Sigmoid colon (tissue), 7 donors: ENCODE data around the gene MYMX. TPM values are rescaled to one million over a fixed set of nuclear protein-coding genes. Genes with fewer than 3 reads are reported as not detected.
A peak's percentile ranks its signal among the peaks of the same experiment; 100 is the strongest.

Experiments used
- DNase-seq: peaks from one replicate; pipeline ENCODE4 v3.0.0-alpha.2; 2019
- H3K27ac ChIP-seq, 4 donors: fragments of 200-600 bp; sonication (generic); one replicate each; pipeline ENCODE4 v1.5.1; 2016 to 2019; ENCODE audit warnings: mild to moderate bottlenecking in 1 of 4
- H3K27me3 ChIP-seq, 3 donors: fragments of 200-600 bp; sonication (generic); one replicate each; pipeline ENCODE4 v1.5.1; 2019; ENCODE audit warnings: mild to moderate bottlenecking in 1 of 3
- H3K36me3 ChIP-seq, 4 donors: fragments of 200-600 bp; sonication (generic); one replicate each; pipeline ENCODE4 v1.5.1; 2016 to 2019
- H3K4me1 ChIP-seq, 4 donors: fragments of 200-600 bp; sonication (generic); one replicate each; pipeline ENCODE4 v1.5.1; 2017 to 2019
- H3K4me3 ChIP-seq, 4 donors: fragments of 200-600 bp; sonication (generic); one replicate each; pipeline ENCODE4 v1.5.1; 2017 to 2019; ENCODE audit warnings: mild to moderate bottlenecking in 2 of 4, moderate library complexity in 1 of 4
- H3K9me3 ChIP-seq, 4 donors: fragments of 200-600 bp in 3 of 4; sonication (generic) in 3 of 4; one replicate each; pipeline versions ENCODE4 v1.5.1 to v1.6.1; 2013 to 2019
- EP300 ChIP-seq, 4 donors: sonication (generic); formaldehyde crosslinking; IDR thresholded peaks; one replicate each; pipeline ENCODE4 v1.6.1; 2017; ENCODE audit warnings: antibody characterized with exemption in 4 of 4
- POLR2A ChIP-seq, 2 donors: fragments of 450-650 bp; IDR thresholded peaks; one replicate each; pipeline ENCODE4 v1.6.1; 2016; ENCODE audit warnings: antibody characterized with exemption in 2 of 2, mild to moderate bottlenecking in 2 of 2, moderate library complexity in 2 of 2
- POLR2AphosphoS5 ChIP-seq, 4 donors: sonication (generic); formaldehyde crosslinking; IDR thresholded peaks; one replicate each; pipeline ENCODE4 v1.6.1; 2017; ENCODE audit warnings: antibody characterized with exemption in 4 of 4
- WGBS, 2 donors: extraction: QIAGEN DNeasy Blood & Tissue Kit; methylation state at CpG; one replicate each; pipeline ENCODE4 v1.1.7; 2013; 5-methylcytosine and 5-hydroxymethylcytosine counted together
- intact Hi-C: fragments of 100-400 bp; cut with DNase I; formaldehyde crosslinking; loops from one replicate; pipeline ENCODE4 v1.15.1; 2023
- polyA plus RNA-seq, 3 donors: library from polyadenylated mRNA; stranded (reverse); fragments of 200-250 nt; gene quantifications; one replicate each; pipeline ENCODE4 v1.2.3, GENCODE V29; 2013
- total RNA-seq, 4 donors: library from RNA; depleted of rRNA; stranded (reverse); fragments of >200 nt; gene quantifications; one replicate each; pipeline ENCODE4 v1.1.0, GENCODE V29; 2016
- TF ChIP-seq, protein P1 (sequence below), 4 experiments: fragments of 450-650 bp in 3 of 4; fragments of 200-600 bp in 1 of 4; IDR thresholded peaks; one replicate each; pipeline ENCODE4 v1.5.1; 2016 to 2019; ENCODE audit warnings: antibody characterized with exemption in 4 of 4, mild to moderate bottlenecking in 3 of 4, moderate library complexity in 2 of 4
- donor health status: healthy with polysubstance abuse.
- donor health status: Bipolar disorder and iron deficiency.
- donor health status: healthy.

MYMX gene
- total and polyA plus RNA-seq, 7 donors: 0.28 TPM; not detected in 6

DNA sequence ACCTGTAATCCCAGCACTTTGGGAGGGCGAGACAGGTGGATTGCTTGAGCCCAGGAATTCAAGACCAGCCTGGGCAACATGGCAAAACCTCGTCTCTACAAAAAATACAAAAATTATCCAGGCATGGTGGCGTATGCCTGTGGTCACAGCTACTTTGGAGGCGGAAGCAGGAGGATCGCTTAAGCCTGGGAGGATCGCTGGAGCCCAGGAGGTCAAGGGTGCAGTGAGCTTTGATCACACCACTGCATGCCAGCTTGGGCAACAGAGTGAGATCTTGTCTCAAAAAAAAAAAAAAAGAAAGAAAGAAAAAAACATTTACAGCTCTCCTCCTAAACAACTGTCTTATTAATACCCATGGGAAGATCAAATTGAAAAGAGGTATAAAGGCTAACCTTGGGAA lies 8.8 kb upstream of the MYMX start:
- TF ChIP-seq EP300 (IDR thresholded peaks at IDR 0.05) (no peak), POLR2AphosphoS5 (IDR thresholded peaks at IDR 0.05) (no peak), POLR2A (IDR thresholded peaks at IDR 0.05) (no peak)
- TF ChIP-seq, protein P1, sequence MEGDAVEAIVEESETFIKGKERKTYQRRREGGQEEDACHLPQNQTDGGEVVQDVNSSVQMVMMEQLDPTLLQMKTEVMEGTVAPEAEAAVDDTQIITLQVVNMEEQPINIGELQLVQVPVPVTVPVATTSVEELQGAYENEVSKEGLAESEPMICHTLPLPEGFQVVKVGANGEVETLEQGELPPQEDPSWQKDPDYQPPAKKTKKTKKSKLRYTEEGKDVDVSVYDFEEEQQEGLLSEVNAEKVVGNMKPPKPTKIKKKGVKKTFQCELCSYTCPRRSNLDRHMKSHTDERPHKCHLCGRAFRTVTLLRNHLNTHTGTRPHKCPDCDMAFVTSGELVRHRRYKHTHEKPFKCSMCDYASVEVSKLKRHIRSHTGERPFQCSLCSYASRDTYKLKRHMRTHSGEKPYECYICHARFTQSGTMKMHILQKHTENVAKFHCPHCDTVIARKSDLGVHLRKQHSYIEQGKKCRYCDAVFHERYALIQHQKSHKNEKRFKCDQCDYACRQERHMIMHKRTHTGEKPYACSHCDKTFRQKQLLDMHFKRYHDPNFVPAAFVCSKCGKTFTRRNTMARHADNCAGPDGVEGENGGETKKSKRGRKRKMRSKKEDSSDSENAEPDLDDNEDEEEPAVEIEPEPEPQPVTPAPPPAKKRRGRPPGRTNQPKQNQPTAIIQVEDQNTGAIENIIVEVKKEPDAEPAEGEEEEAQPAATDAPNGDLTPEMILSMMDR (IDR thresholded peaks at IDR 0.05): no peak
- no peak overlapping the region for H3K4me3 ChIP-seq

DNA sequence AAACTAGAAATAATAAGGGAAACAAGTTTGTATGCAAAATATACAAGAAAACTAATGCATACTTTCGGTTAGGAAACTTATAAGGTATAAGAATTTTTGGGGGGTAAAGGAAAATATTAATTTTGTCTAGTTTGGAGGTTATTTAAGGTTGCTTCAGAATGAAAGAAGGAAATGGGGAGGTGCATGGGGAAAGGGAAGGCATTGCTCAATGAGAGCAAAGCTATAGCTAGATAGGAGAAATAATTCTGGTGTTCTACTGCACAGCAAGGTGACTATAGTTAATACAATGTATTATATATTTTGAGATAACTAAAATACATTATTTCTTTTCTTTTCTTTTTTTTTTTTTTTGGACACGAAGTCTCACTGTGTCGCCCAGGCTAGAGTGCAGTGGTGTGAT lies 5.4 kb upstream of the MYMX start:
- no peak overlapping the region for H3K27ac ChIP-seq
- H3K9me3 ChIP-seq: no peaks in the 10 kb centered on the region
- no peak for DNase-seq
- H3K36me3 ChIP-seq: no peaks in the 10 kb centered on the region
- intact Hi-C loops: no loop called here
- peaks cover 0 to 5% (median under 1%) of the 10 kb centered on the region in 4 donors for H3K4me1 ChIP-seq
- TF ChIP-seq EP300 (IDR thresholded peaks at IDR 0.05) (no peak), POLR2AphosphoS5 (IDR thresholded peaks at IDR 0.05) (no peak), POLR2A (IDR thresholded peaks at IDR 0.05) (no peak)
- TF ChIP-seq, protein P1 (IDR thresholded peaks at IDR 0.05): no peak
- no peak overlapping the region for H3K4me3 ChIP-seq
- no peaks in the 10 kb centered on the region for H3K27me3 ChIP-seq
- WGBS, 2 donors: 87 to 89% methylated on average over 3 of the region's 3 CpGs

More for the DNA sequence above, 8.8 kb upstream of the MYMX start:
- no peaks in the 10 kb centered on the region for H3K9me3 ChIP-seq
- H3K4me1 ChIP-seq: no peaks in the 10 kb centered on the region
- H3K27ac ChIP-seq: no peak overlapping the region
- no peak for DNase-seq
- intact Hi-C loops: no loop called here
- H3K27me3 ChIP-seq: no peaks in the 10 kb centered on the region
- H3K36me3 ChIP-seq: no peaks in the 10 kb centered on the region
- 92 to 94% methylated on average over 6 of the region's 6 CpGs for WGBS, 2 donors

DNA sequence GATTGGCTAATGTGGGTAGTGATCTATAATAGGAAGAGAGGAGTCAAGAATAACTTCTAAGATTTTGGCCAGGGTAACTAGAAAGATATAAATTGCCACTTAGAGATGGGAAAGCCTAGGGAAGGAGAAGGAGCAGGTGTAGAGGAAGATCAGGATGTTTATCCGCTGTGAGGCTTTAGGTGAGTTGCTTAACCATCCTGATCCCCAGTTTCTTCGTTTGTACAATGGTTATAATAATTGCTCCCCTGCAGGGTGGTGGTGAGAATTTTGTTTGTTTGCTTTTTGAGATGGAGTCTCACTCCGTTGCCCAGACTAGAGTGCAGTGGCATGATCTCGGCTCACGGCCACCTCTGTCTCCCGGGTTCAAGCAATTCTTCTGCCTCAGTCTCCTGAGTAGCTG lies 2.4 kb upstream of the MYMX start:
- Histone ChIP-seq H3K4me3 (no peak overlapping the region), H3K27ac (no peak overlapping the region), H3K27me3 (no peaks in the 10 kb centered on the region), H3K36me3 (no peaks in the 10 kb centered on the region), H3K9me3 (no peaks in the 10 kb centered on the region), H3K4me1 (peaks cover 0 to 36% (median 29%) of the 10 kb centered on the region in 4 donors)
- DNase-seq: no peak
- intact Hi-C loops: no loop called here
- TF ChIP-seq EP300 (IDR thresholded peaks at IDR 0.05) (no peak), POLR2A (IDR thresholded peaks at IDR 0.05) (no peak), POLR2AphosphoS5 (IDR thresholded peaks at IDR 0.05) (no peak)
- TF ChIP-seq, protein P1 (IDR thresholded peaks at IDR 0.05): no peak
- WGBS, 2 donors: 85 to 92% methylated on average over 6 of the region's 6 CpGs

DNA sequence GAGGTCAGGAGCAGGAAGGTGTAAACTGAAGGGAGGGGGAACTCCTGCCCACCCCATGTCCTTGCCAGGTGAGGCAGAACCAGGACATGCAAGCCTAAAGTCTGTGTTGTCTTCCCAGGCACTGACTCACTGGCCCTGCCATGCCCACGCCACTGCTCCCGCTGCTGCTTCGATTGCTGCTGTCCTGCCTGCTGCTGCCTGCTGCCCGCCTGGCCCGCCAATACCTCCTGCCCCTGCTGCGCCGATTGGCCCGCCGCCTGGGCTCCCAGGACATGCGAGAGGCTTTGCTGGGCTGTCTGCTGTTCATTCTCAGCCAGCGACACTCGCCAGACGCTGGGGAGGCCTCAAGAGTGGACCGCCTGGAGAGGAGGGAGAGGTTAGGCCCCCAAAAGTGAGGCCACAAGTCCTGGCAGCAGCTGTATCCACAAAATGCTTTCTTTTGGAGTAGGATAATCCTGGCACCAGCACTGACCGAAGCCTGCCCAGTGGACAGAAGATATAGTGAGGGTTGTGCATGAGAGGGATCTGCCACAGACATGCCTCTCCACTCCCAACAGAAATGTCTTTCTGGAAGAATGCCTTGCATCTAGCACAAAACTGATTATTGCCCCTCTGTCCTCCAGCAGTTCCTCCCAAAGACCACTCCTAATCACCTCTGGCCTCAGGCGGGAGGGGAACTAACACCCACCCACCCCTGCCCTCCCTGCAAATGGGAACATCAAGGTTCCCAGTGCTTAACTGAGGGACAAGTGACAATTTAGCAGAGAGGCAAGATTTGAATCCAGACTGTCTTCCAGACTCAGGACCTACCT lies 812 bp downstream of the MYMX start:
- Histone ChIP-seq H3K4me3 (peak overlapping the region in 1 of 4 donors; percentile 7), H3K36me3 (no peaks in the 10 kb centered on the region), H3K27me3 (no peaks in the 10 kb centered on the region), H3K27ac (peak overlapping the region; percentile 94 to 98 (median 97)), H3K4me1 (peaks cover 0 to 67% (median 58%) of the 10 kb centered on the region in 4 donors), H3K9me3 (no peaks in the 10 kb centered on the region)
- peak; percentile 92 for DNase-seq
- intact Hi-C loops: no loop called here
- 79 to 84% methylated on average over 16 of the region's 16 CpGs for WGBS, 2 donors
- peak in 3 of 4 donors; percentile 54 to 60 (median 56) for TF ChIP-seq POLR2AphosphoS5 (IDR thresholded peaks at IDR 0.05)
- TF ChIP-seq, protein P1 (IDR thresholded peaks at IDR 0.05): no peak
